ENCODE measurements around the gene SMAP1.

GRCh38 chr6:70739534-70739933 is 71.9 kb downstream of the SMAP1 start:
- TF ChIP-seq, protein P1, sequence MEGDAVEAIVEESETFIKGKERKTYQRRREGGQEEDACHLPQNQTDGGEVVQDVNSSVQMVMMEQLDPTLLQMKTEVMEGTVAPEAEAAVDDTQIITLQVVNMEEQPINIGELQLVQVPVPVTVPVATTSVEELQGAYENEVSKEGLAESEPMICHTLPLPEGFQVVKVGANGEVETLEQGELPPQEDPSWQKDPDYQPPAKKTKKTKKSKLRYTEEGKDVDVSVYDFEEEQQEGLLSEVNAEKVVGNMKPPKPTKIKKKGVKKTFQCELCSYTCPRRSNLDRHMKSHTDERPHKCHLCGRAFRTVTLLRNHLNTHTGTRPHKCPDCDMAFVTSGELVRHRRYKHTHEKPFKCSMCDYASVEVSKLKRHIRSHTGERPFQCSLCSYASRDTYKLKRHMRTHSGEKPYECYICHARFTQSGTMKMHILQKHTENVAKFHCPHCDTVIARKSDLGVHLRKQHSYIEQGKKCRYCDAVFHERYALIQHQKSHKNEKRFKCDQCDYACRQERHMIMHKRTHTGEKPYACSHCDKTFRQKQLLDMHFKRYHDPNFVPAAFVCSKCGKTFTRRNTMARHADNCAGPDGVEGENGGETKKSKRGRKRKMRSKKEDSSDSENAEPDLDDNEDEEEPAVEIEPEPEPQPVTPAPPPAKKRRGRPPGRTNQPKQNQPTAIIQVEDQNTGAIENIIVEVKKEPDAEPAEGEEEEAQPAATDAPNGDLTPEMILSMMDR (IDR thresholded peaks at IDR 0.05) = no peak
- TF ChIP-seq POLR2A (IDR thresholded peaks at IDR 0.05) (no peak), POLR2AphosphoS5 (IDR thresholded peaks at IDR 0.05) (no peak)

All from prostate gland (tissue), 2 donors.